A549 (cell line): Measurements from ENCODE around the gene SEMA5A. TPM values are rescaled to one million over a fixed set of nuclear protein-coding genes. Genes with fewer than 3 reads are reported as not detected.

Source experiments
- ATAC-seq, 2 experiments: fragments of 200-7000 bp in 1 of 2; fragments of >200 bp in 1 of 2; cut with Nextera tagmentation in 1 of 2; cut with Tn5 transposase in 1 of 2; 3 replicates each; pipeline versions ENCODE4 v1.8.0 to v1.9.1; 2018 to 2020; ENCODE audit warnings: mild to moderate bottlenecking in 1 of 2, moderate library complexity in 1 of 2
- CTCF ChIA-PET: fragments of 300-600 bp; sonication (Branson Sonifier 250); formaldehyde crosslinking; extraction: SDS; loops from one replicate; lab custom pipeline; 2021; ENCODE audit warnings: antibody characterized with exemption, inconsistent platforms; lab: Yijun Ruan, JAX
- POLR2A ChIA-PET: fragments of 350-600 bp; formaldehyde crosslinking; extraction: SDS; loops from one replicate; lab custom pipeline; 2021; ENCODE audit warnings: antibody characterized with exemption, inconsistent platforms; lab: Yijun Ruan, JAX
- DNase-seq, 2 experiments: peaks; one replicate each; pipeline versions ENCODE4 v3.0.0 to v3.0.0-alpha.2; 2011 to 2016; ENCODE audit warnings: low read depth in 1 of 2, low spot score in 1 of 2
- FAIRE-seq: peaks from 2 replicates; lab custom pipeline; 2011; peaks lifted over from hg19 to GRCh38; lab: Jason Lieb, UNC
- H3K27ac ChIP-seq, 2 experiments: fragments of >200 bp; sonication (Bioruptor Twin); formaldehyde crosslinking; 3 replicates each; pipeline ENCODE4 v1.5.1; 2016 to 2017
- H3K4me1 ChIP-seq: fragments of >200 bp; sonication (Bioruptor Twin); formaldehyde crosslinking; 3 replicates; pipeline ENCODE4 v1.6.1; 2016
- H3K4me2 ChIP-seq: fragments of >200 bp; sonication (Bioruptor Twin); formaldehyde crosslinking; 3 replicates; pipeline ENCODE4 v1.6.1; 2016
- H3K4me3 ChIP-seq: fragments of >200 bp; sonication (Bioruptor Twin); formaldehyde crosslinking; 3 replicates; pipeline ENCODE4 v1.5.1; 2016
- H3K9me3 ChIP-seq: fragments of >200 bp; sonication (Bioruptor Twin); formaldehyde crosslinking; 3 replicates; pipeline ENCODE4 v1.6.1; 2016
- FOSB ChIP-seq: fragments of 250-450 bp; sonication (Bioruptor Pico); IDR thresholded peaks from 2 replicates; pipeline ENCODE4 v1.5.0; 2020; ENCODE audit warnings: mild to moderate bottlenecking, moderate library complexity
- FOXS1 ChIP-seq: fragments of 250-450 bp; sonication (Bioruptor Pico); IDR thresholded peaks from 2 replicates; pipeline ENCODE4 v1.5.0; 2020; ENCODE audit warnings: mild to moderate bottlenecking, moderate library complexity
- HOXB5 ChIP-seq: fragments of 250-450 bp; sonication (Bioruptor Pico); IDR thresholded peaks from 2 replicates; pipeline ENCODE4 v1.5.0; 2020; ENCODE audit warnings: mild to moderate bottlenecking, moderate library complexity
- KDM1A ChIP-seq: fragments of 200-600 bp; sonication (generic); IDR thresholded peaks from 2 replicates; pipeline ENCODE4 v1.6.1; 2016; ENCODE audit warnings: low read depth, mild to moderate bottlenecking
- MYC ChIP-seq: IDR thresholded peaks from 2 replicates; pipeline ENCODE4 v1.6.1; 2012; ENCODE audit warnings: mild to moderate bottlenecking, inconsistent platforms, low read length, improper control_type of control experiment, borderline replicate concordance
- NR3C1 ChIP-seq: fragments of >200 bp; sonication (Bioruptor Twin); formaldehyde crosslinking; IDR thresholded peaks from 3 replicates; pipeline ENCODE4 v1.6.1; 2017
- POLR2A ChIP-seq: IDR thresholded peaks from 2 replicates; pipeline ENCODE4 v1.6.1; 2012; ENCODE audit warnings: mild to moderate bottlenecking, low read length
- POLR2AphosphoS2 ChIP-seq: conservative IDR thresholded peaks from 2 replicates; pipeline ENCODE4 v1.6.1; 2012; ENCODE audit warnings: low read length, improper control_type of control experiment, inconsistent platforms
- RARB ChIP-seq: fragments of 250-450 bp; sonication (Bioruptor Pico); IDR thresholded peaks from 2 replicates; pipeline ENCODE4 v1.8.0; 2021; ENCODE audit warnings: mild to moderate bottlenecking, moderate library complexity
- SMC3 ChIP-seq: fragments of >200 bp; sonication (Bioruptor Twin); formaldehyde crosslinking; IDR thresholded peaks from 3 replicates; pipeline ENCODE4 v1.6.1; 2018; ENCODE audit warnings: inconsistent platforms
- SREBF2 ChIP-seq: fragments of 450-650 bp; IDR thresholded peaks from 2 replicates; pipeline ENCODE4 v1.6.1; 2014; ENCODE audit warnings: mild to moderate bottlenecking, moderate library complexity
- ZFP36 ChIP-seq: fragments of 450-650 bp; IDR thresholded peaks from 2 replicates; pipeline ENCODE4 v1.6.1; 2014; ENCODE audit warnings: borderline replicate concordance; ENCODE audit not compliant: partially characterized antibody
- ZNF302 ChIP-seq: fragments of 250-450 bp; sonication (Bioruptor Pico); IDR thresholded peaks from 2 replicates; pipeline ENCODE4 v1.9.0; 2021; ENCODE audit warnings: inconsistent platforms, mild to moderate bottlenecking, moderate library complexity
- WGBS: methylation state at CpG from one replicate; pipeline ENCODE4 v1.1.6; 2017; ENCODE audit errors: missing lambda C conversion rate; 5-methylcytosine and 5-hydroxymethylcytosine counted together
- polyA plus RNA-seq, 4 experiments: library from polyadenylated mRNA; depleted of rRNA in 3 of 4; stranded (reverse); fragments of >200 nt; fragmentation: RNase III in 1 of 4; extraction: RNeasy Plus Mini Kit Qiagen cat#74134 plus additional on column Dnase treatment in 1 of 4; gene quantifications; 2 replicates in 3 of 4; 3 replicates in 1 of 4; pipeline ENCODE4 v1.2.3, GENCODE V29; 2011 to 2017
- TF ChIP-seq, protein P1 (sequence below): fragments of 200-600 bp; sonication (generic); IDR thresholded peaks from 2 replicates; pipeline ENCODE4 v1.6.1; 2016; ENCODE audit warnings: antibody characterized with exemption, mild to moderate bottlenecking, moderate library complexity
- TF ChIP-seq, protein P2 (sequence below): fragments of 250-450 bp; sonication (Bioruptor Pico); IDR thresholded peaks from 2 replicates; pipeline ENCODE4 v1.5.0; 2020; ENCODE audit warnings: low read depth, mild to moderate bottlenecking, moderate library complexity
- TF ChIP-seq, protein P3 (sequence below): IDR thresholded peaks from 2 replicates; pipeline ENCODE4 v1.6.1; 2012
- TF ChIP-seq, protein P4 (sequence below): IDR thresholded peaks from 2 replicates; pipeline ENCODE4 v1.6.1; 2012

The SEMA5A gene
- polyA plus RNA-seq, 2 of the 4 experiments (the other 2 are of a cell fraction), result not detected

DNA sequence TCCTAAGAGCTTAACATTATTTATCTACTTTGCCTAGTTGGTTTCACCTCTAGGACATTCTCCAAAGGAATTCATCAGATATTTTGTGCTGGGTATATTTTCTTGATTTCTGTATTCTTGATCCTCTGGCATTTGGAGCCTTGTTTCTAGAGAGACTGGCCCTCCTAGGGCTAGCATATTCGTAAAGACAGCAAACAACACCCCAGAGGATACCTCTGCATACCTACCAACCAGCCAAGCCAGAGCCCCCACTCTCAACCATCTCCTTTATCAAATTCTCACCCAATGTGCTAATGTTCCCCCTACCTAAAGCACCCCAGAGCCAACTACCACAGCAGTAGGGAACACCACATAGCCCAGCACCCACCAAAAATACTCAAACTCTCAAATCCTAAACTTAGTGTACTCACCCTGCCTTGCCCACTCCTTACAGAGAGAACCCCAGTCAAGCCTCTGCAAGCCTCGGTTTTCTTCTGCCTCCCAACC is 149.5 kb downstream of the SEMA5A start:
- no peak for FAIRE-seq
- CTCF ChIA-PET, result no interaction called here
- Histone ChIP-seq H3K4me2 (no peak overlapping the region), H3K9me3 (no peaks in the 10 kb centered on the region), H3K4me3 (no peak overlapping the region), H3K27ac (no peak overlapping the region), H3K4me1 (no peaks in the 10 kb centered on the region)
- no peak for DNase-seq
- 3% methylated on average over 2 of the region's 2 CpGs for WGBS
- no peak for TF ChIP-seq HOXB5
- TF ChIP-seq KDM1A, result no peak
- TF ChIP-seq POLR2A, result no peak
- TF ChIP-seq, protein P1, sequence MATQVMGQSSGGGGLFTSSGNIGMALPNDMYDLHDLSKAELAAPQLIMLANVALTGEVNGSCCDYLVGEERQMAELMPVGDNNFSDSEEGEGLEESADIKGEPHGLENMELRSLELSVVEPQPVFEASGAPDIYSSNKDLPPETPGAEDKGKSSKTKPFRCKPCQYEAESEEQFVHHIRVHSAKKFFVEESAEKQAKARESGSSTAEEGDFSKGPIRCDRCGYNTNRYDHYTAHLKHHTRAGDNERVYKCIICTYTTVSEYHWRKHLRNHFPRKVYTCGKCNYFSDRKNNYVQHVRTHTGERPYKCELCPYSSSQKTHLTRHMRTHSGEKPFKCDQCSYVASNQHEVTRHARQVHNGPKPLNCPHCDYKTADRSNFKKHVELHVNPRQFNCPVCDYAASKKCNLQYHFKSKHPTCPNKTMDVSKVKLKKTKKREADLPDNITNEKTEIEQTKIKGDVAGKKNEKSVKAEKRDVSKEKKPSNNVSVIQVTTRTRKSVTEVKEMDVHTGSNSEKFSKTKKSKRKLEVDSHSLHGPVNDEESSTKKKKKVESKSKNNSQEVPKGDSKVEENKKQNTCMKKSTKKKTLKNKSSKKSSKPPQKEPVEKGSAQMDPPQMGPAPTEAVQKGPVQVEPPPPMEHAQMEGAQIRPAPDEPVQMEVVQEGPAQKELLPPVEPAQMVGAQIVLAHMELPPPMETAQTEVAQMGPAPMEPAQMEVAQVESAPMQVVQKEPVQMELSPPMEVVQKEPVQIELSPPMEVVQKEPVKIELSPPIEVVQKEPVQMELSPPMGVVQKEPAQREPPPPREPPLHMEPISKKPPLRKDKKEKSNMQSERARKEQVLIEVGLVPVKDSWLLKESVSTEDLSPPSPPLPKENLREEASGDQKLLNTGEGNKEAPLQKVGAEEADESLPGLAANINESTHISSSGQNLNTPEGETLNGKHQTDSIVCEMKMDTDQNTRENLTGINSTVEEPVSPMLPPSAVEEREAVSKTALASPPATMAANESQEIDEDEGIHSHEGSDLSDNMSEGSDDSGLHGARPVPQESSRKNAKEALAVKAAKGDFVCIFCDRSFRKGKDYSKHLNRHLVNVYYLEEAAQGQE, result no peak
- TF ChIP-seq ZFP36, result no peak
- no peak for TF ChIP-seq ZNF302
- TF ChIP-seq, protein P2, sequence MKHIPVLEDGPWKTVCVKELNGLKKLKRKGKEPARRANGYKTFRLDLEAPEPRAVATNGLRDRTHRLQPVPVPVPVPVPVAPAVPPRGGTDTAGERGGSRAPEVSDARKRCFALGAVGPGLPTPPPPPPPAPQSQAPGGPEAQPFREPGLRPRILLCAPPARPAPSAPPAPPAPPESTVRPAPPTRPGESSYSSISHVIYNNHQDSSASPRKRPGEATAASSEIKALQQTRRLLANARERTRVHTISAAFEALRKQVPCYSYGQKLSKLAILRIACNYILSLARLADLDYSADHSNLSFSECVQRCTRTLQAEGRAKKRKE (CRISPR knock-in tag), result no peak
- TF ChIP-seq, protein P3, sequence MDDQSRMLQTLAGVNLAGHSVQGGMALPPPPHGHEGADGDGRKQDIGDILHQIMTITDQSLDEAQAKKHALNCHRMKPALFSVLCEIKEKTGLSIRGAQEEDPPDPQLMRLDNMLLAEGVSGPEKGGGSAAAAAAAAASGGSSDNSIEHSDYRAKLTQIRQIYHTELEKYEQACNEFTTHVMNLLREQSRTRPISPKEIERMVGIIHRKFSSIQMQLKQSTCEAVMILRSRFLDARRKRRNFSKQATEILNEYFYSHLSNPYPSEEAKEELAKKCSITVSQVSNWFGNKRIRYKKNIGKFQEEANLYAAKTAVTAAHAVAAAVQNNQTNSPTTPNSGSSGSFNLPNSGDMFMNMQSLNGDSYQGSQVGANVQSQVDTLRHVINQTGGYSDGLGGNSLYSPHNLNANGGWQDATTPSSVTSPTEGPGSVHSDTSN, result no peak
- TF ChIP-seq, protein P4, sequence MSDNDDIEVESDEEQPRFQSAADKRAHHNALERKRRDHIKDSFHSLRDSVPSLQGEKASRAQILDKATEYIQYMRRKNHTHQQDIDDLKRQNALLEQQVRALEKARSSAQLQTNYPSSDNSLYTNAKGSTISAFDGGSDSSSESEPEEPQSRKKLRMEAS, result no peak
- no peak for ATAC-seq
- POLR2A ChIA-PET, result no interaction called here

DNA sequence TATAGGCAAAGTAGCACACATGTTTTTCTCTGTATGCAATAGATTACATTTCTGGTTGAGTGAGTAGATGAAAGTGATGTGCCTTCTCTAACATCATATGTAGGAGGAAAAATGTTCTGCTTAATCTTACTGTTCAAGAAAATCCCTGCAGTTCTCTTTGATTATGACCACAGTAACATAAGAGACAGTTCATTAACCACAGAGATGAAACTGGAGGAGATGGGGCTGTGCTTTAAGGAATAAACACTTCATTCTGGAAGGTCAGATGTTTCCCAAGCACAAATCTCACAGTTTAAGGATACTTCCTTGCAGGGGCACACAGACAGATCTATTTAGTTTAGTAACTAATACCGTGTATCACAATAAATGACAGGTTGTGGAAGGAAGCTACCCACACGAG is 150.2 kb downstream of the SEMA5A start:
- DNase-seq, result no peak
- POLR2A ChIA-PET, result no interaction called here
- no peak overlapping the region for H3K4me2 ChIP-seq
- no peak for TF ChIP-seq SMC3
- TF ChIP-seq RARB, result no peak
- TF ChIP-seq MYC, result no peak
- no peak overlapping the region for H3K4me3 ChIP-seq
- H3K9me3 ChIP-seq, result no peaks in the 10 kb centered on the region
- no peaks in the 10 kb centered on the region for H3K4me1 ChIP-seq
- no peak overlapping the region for H3K27ac ChIP-seq
- no peak for FAIRE-seq
- CTCF ChIA-PET, result no interaction called here
- ATAC-seq, result no peak
- WGBS, result 5% methylated on average over 2 of the region's 2 CpGs

DNA sequence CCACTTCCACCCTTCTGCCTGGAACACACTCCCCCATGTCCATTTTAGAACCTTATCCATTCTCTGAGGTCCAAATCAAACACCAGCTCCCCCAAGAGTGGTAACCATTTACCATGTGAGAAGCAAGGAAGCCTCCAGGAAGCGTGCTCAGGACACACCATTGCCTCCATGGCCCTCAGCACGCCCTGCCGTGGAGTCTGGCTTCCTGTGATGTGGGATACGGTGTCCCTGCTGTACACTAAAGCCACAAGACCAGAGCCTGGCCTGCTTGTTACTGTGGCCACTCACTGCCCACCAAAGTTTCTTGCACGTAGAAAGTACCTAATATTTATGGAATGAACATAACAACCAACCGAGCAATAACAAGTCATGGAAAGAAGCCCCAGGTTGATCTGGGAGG is 151.7 kb downstream of the SEMA5A start:
- DNase-seq (no peak), ATAC-seq (no peak), FAIRE-seq (no peak)
- H3K4me3 ChIP-seq, result no peak overlapping the region
- no peak overlapping the region for H3K27ac ChIP-seq
- POLR2A ChIA-PET, result no interaction called here
- H3K9me3 ChIP-seq, result no peaks in the 10 kb centered on the region
- 6% methylated on average over 6 of the region's 6 CpGs for WGBS
- CTCF ChIA-PET, result no interaction called here
- TF ChIP-seq FOXS1 (CRISPR knock-in tag) (no peak), POLR2AphosphoS2 (no peak), SREBF2 (no peak), NR3C1 (no peak), FOSB (CRISPR knock-in tag) (no peak), ZFP36 (no peak)
- H3K4me1 ChIP-seq, result no peaks in the 10 kb centered on the region
- H3K4me2 ChIP-seq, result no peak overlapping the region
